MG63 (cell line): ENCODE data around the gene WSCD1. TPM values are rescaled to one million over a fixed set of nuclear protein-coding genes. Genes with fewer than 3 reads are reported as not detected.
A peak's percentile ranks its signal among the peaks of the same experiment; 100 is the strongest.

ENCODE experiments used
- DNase-seq: peaks from one replicate; pipeline ENCODE4 v3.0.0-alpha.2; 2020
- H3K27me3 ChIP-seq: fragments of 250-450 bp; sonication (Bioruptor Pico); 2 replicates; pipeline ENCODE4 v1.5.1; 2020; ENCODE audit warnings: mild to moderate bottlenecking, moderate library complexity
- H3K36me3 ChIP-seq: fragments of 250-450 bp; sonication (Bioruptor Pico); 2 replicates; pipeline ENCODE4 v1.5.1; 2020; ENCODE audit warnings: mild to moderate bottlenecking, moderate library complexity
- H3K4me3 ChIP-seq: fragments of 250-450 bp; sonication (Bioruptor Pico); 2 replicates; pipeline ENCODE4 v1.5.1; 2020; ENCODE audit warnings: mild to moderate bottlenecking, moderate library complexity
- H3K9me3 ChIP-seq: fragments of 250-450 bp; sonication (Bioruptor Pico); 2 replicates; pipeline ENCODE4 v1.5.1; 2020; ENCODE audit warnings: mild to moderate bottlenecking, moderate library complexity
- total RNA-seq: library from RNA; depleted of rRNA; stranded (reverse); fragments of >200 nt; shearing (Covaris generic); gene quantifications from 2 replicates; pipeline ENCODE4 v1.2.3, GENCODE V29; 2014; ENCODE audit warnings: low replicate concordance; rRNA removed

Gene WSCD1
- 0.42 and 1.1 TPM in 2 replicates for total RNA-seq

- no peaks in the 10 kb centered on the region for H3K36me3 ChIP-seq
- H3K27me3 ChIP-seq: peaks cover 11% of the 10 kb centered on the region
- H3K9me3 ChIP-seq: no peaks in the 10 kb centered on the region
- peak; percentile 23 for DNase-seq
- no peak within 1 kb of the TSS for H3K4me3 ChIP-seq
These were observed at the start of gene WSCD1 for GRCh38 chr17:6069539-6070429. TSS of gene WSCD1 (plus strand) at chr17:6070379. CDS start at chr17:6080659, 10,280 bp downstream.

GRCh38 chr17:6021011-6021400, 49.2 kb upstream of the WSCD1 start:
- no peak for DNase-seq
- no peaks in the 10 kb centered on the region; the same call in 1 of the 2 replicates for H3K27me3 ChIP-seq
- no peaks in the 10 kb centered on the region for H3K36me3 ChIP-seq
- H3K9me3 ChIP-seq: no peaks in the 10 kb centered on the region
- H3K4me3 ChIP-seq: no peak overlapping the region

- H3K27me3 ChIP-seq: no peaks in the 10 kb centered on the region; the same call in 1 of the 2 replicates
- H3K36me3 ChIP-seq: no peaks in the 10 kb centered on the region
- no peaks in the 10 kb centered on the region for H3K9me3 ChIP-seq
- H3K4me3 ChIP-seq: no peak overlapping the region
- no peak for DNase-seq
These were observed 48.6 kb upstream of the WSCD1 start for GRCh38 chr17:6021627-6022026.

- Histone ChIP-seq H3K4me3 (no peak overlapping the region), H3K9me3 (no peaks in the 10 kb centered on the region), H3K27me3 (no peaks in the 10 kb centered on the region), H3K36me3 (no peaks in the 10 kb centered on the region)
- DNase-seq: no peak
These were observed 46.9 kb upstream of the WSCD1 start for GRCh38 chr17:6023036-6023831.

- no peak for DNase-seq
- Histone ChIP-seq H3K9me3 (no peaks in the 10 kb centered on the region), H3K4me3 (no peak overlapping the region), H3K36me3 (no peaks in the 10 kb centered on the region), H3K27me3 (no peaks in the 10 kb centered on the region)
These were observed 45.6 kb upstream of the WSCD1 start for GRCh38 chr17:6024576-6024975.

GRCh38 chr17:6027342-6028024, 42.7 kb upstream of the WSCD1 start:
- Histone ChIP-seq H3K4me3 (no peak overlapping the region), H3K36me3 (no peaks in the 10 kb centered on the region), H3K9me3 (no peaks in the 10 kb centered on the region), H3K27me3 (no peaks in the 10 kb centered on the region)
- DNase-seq: no peak

GRCh38 chr17:6028294-6028693, 41.9 kb upstream of the WSCD1 start:
- Histone ChIP-seq H3K4me3 (no peak overlapping the region), H3K36me3 (no peaks in the 10 kb centered on the region), H3K27me3 (no peaks in the 10 kb centered on the region), H3K9me3 (no peaks in the 10 kb centered on the region)
- no peak for DNase-seq

- Histone ChIP-seq H3K9me3 (no peaks in the 10 kb centered on the region), H3K27me3 (no peaks in the 10 kb centered on the region), H3K36me3 (no peaks in the 10 kb centered on the region), H3K4me3 (no peak overlapping the region)
- no peak for DNase-seq
These were observed 34.3 kb upstream of the WSCD1 start for GRCh38 chr17:6035801-6036394.

GRCh38 chr17:6040504-6040903, 29.7 kb upstream of the WSCD1 start:
- H3K27me3 ChIP-seq: no peaks in the 10 kb centered on the region
- no peak for DNase-seq
- no peaks in the 10 kb centered on the region for H3K36me3 ChIP-seq
- H3K9me3 ChIP-seq: no peaks in the 10 kb centered on the region
- H3K4me3 ChIP-seq: no peak overlapping the region

GRCh38 chr17:6041246-6041645, 28.9 kb upstream of the WSCD1 start:
- no peak for DNase-seq
- Histone ChIP-seq H3K27me3 (no peaks in the 10 kb centered on the region), H3K9me3 (no peaks in the 10 kb centered on the region), H3K36me3 (no peaks in the 10 kb centered on the region), H3K4me3 (no peak overlapping the region)

GRCh38 chr17:6043405-6043804, 26.8 kb upstream of the WSCD1 start:
- no peak for DNase-seq
- no peak overlapping the region for H3K4me3 ChIP-seq
- H3K9me3 ChIP-seq: no peaks in the 10 kb centered on the region
- H3K27me3 ChIP-seq: no peaks in the 10 kb centered on the region
- no peaks in the 10 kb centered on the region for H3K36me3 ChIP-seq

GRCh38 chr17:6044261-6044660, 25.9 kb upstream of the WSCD1 start:
- no peaks in the 10 kb centered on the region for H3K27me3 ChIP-seq
- no peaks in the 10 kb centered on the region for H3K9me3 ChIP-seq
- no peaks in the 10 kb centered on the region for H3K36me3 ChIP-seq
- no peak for DNase-seq
- no peak overlapping the region for H3K4me3 ChIP-seq

- DNase-seq: no peak
- Histone ChIP-seq H3K9me3 (no peaks in the 10 kb centered on the region), H3K4me3 (no peak overlapping the region), H3K27me3 (no peaks in the 10 kb centered on the region), H3K36me3 (no peaks in the 10 kb centered on the region)
These were observed 24.4 kb upstream of the WSCD1 start for GRCh38 chr17:6045621-6046357.

GRCh38 chr17:6046431-6046830, 23.7 kb upstream of the WSCD1 start:
- no peaks in the 10 kb centered on the region for H3K27me3 ChIP-seq
- H3K4me3 ChIP-seq: no peak overlapping the region
- DNase-seq: no peak
- no peaks in the 10 kb centered on the region for H3K36me3 ChIP-seq
- no peaks in the 10 kb centered on the region for H3K9me3 ChIP-seq

- Histone ChIP-seq H3K4me3 (no peak overlapping the region), H3K9me3 (no peaks in the 10 kb centered on the region), H3K36me3 (no peaks in the 10 kb centered on the region), H3K27me3 (no peaks in the 10 kb centered on the region)
- no peak for DNase-seq
These were observed 23.2 kb upstream of the WSCD1 start for GRCh38 chr17:6046931-6047330.

- H3K27me3 ChIP-seq: no peaks in the 10 kb centered on the region
- H3K9me3 ChIP-seq: no peaks in the 10 kb centered on the region
- DNase-seq: no peak
- no peak overlapping the region for H3K4me3 ChIP-seq
- H3K36me3 ChIP-seq: no peaks in the 10 kb centered on the region
These were observed 22.2 kb upstream of the WSCD1 start for GRCh38 chr17:6047966-6048365.
